HepG2 (cell line): Measurements from ENCODE around the gene STRADA. TPM values are rescaled to one million over a fixed set of nuclear protein-coding genes. Genes with fewer than 3 reads are reported as not detected.

Experiments
- TSC22D2 ChIP-seq: sonication (generic); formaldehyde crosslinking; IDR thresholded peaks from 2 replicates; pipeline ENCODE4 v1.5.1; 2020; ENCODE audit warnings: missing genetic modification reagents, mild to moderate bottlenecking, borderline replicate concordance
- ZIK1 ChIP-seq: sonication (generic); formaldehyde crosslinking; IDR thresholded peaks from 2 replicates; pipeline ENCODE4 v1.5.0; 2020; ENCODE audit warnings: mild to moderate bottlenecking, low read depth, missing genetic modification reagents, borderline replicate concordance
- polyA plus RNA-seq, 8 experiments: library from polyadenylated mRNA; depleted of rRNA in 3 of 8; stranded (reverse) in 7 of 8; unstranded in 1 of 8; fragments of >200 nt; fragmentation: Illumina TruSeq in 4 of 8; extraction: Trizol in 4 of 8; gene quantifications; 2 replicates each; pipeline versions ENCODE4 v1.2.1 to v1.2.3, GENCODE V29; 2011 to 2016; ENCODE audit warnings: low read depth in 4 of 8, missing spikeins in 1 of 8, mixed read lengths in 1 of 8; ENCODE audit not compliant: insufficient read depth in 1 of 8
- total RNA-seq, 5 experiments: library from RNA; depleted of rRNA; stranded (reverse); fragments of >200 nt; fragmentation: Illumina TruSeq; extraction: Trizol; gene quantifications; 2 replicates each; pipeline ENCODE4 v1.2.3, GENCODE V29; 2016; ENCODE audit warnings: low read depth in 1 of 5
- TF ChIP-seq, protein P1 (sequence below), 2 experiments: fragments of 450-650 bp in 1 of 2; sonication (generic) in 1 of 2; formaldehyde crosslinking in 1 of 2; IDR thresholded peaks; 2 replicates each; pipeline versions ENCODE4 v1.6.1 to v1.8.0; 2016 to 2022; ENCODE audit warnings: antibody characterized with exemption in 1 of 2, mild to moderate bottlenecking in 1 of 2, missing genetic modification reagents in 1 of 2
- TF ChIP-seq, protein P2 (sequence below): sonication (generic); formaldehyde crosslinking; IDR thresholded peaks from 2 replicates; pipeline ENCODE4 v1.4.0; 2020; ENCODE audit warnings: missing genetic modification reagents

STRADA gene
- total and polyA plus RNA-seq, 2 of the 13 experiments (the other 11 are each of a cell fraction or from before 2014, with no cell fraction given) = 17.6 to 17.9 TPM

DNA sequence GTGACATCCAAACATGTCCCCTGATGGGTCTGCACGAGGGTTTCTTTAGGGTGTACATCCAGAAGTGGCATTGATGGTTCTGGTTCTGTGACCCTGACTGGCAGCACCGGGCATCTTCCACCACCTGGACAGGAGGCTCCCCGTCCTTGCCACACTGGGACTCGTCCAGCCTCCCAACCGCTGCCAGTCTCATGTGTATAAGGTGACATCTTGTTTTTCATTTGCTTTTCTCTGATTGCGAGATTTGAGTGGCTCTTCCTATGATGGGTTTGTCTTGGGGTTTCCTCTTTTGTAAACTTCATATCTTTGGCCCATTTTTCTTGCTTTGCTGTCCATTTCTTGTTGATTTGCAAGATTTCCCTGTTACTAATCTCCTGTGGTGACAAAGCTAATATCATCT lies 32.5 kb downstream of the STRADA start (continued):
- TF ChIP-seq, protein P1, sequence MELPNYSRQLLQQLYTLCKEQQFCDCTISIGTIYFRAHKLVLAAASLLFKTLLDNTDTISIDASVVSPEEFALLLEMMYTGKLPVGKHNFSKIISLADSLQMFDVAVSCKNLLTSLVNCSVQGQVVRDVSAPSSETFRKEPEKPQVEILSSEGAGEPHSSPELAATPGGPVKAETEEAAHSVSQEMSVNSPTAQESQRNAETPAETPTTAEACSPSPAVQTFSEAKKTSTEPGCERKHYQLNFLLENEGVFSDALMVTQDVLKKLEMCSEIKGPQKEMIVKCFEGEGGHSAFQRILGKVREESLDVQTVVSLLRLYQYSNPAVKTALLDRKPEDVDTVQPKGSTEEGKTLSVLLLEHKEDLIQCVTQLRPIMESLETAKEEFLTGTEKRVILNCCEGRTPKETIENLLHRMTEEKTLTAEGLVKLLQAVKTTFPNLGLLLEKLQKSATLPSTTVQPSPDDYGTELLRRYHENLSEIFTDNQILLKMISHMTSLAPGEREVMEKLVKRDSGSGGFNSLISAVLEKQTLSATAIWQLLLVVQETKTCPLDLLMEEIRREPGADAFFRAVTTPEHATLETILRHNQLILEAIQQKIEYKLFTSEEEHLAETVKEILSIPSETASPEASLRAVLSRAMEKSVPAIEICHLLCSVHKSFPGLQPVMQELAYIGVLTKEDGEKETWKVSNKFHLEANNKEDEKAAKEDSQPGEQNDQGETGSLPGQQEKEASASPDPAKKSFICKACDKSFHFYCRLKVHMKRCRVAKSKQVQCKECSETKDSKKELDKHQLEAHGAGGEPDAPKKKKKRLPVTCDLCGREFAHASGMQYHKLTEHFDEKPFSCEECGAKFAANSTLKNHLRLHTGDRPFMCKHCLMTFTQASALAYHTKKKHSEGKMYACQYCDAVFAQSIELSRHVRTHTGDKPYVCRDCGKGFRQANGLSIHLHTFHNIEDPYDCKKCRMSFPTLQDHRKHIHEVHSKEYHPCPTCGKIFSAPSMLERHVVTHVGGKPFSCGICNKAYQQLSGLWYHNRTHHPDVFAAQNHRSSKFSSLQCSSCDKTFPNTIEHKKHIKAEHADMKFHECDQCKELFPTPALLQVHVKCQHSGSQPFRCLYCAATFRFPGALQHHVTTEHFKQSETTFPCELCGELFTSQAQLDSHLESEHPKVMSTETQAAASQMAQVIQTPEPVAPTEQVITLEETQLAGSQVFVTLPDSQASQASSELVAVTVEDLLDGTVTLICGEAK (IDR thresholded peaks at IDR 0.05) = no peak
- TF ChIP-seq, protein P1 (CRISPR knock-in tag; IDR thresholded peaks at IDR 0.05) = no peak
- TF ChIP-seq, protein P2, sequence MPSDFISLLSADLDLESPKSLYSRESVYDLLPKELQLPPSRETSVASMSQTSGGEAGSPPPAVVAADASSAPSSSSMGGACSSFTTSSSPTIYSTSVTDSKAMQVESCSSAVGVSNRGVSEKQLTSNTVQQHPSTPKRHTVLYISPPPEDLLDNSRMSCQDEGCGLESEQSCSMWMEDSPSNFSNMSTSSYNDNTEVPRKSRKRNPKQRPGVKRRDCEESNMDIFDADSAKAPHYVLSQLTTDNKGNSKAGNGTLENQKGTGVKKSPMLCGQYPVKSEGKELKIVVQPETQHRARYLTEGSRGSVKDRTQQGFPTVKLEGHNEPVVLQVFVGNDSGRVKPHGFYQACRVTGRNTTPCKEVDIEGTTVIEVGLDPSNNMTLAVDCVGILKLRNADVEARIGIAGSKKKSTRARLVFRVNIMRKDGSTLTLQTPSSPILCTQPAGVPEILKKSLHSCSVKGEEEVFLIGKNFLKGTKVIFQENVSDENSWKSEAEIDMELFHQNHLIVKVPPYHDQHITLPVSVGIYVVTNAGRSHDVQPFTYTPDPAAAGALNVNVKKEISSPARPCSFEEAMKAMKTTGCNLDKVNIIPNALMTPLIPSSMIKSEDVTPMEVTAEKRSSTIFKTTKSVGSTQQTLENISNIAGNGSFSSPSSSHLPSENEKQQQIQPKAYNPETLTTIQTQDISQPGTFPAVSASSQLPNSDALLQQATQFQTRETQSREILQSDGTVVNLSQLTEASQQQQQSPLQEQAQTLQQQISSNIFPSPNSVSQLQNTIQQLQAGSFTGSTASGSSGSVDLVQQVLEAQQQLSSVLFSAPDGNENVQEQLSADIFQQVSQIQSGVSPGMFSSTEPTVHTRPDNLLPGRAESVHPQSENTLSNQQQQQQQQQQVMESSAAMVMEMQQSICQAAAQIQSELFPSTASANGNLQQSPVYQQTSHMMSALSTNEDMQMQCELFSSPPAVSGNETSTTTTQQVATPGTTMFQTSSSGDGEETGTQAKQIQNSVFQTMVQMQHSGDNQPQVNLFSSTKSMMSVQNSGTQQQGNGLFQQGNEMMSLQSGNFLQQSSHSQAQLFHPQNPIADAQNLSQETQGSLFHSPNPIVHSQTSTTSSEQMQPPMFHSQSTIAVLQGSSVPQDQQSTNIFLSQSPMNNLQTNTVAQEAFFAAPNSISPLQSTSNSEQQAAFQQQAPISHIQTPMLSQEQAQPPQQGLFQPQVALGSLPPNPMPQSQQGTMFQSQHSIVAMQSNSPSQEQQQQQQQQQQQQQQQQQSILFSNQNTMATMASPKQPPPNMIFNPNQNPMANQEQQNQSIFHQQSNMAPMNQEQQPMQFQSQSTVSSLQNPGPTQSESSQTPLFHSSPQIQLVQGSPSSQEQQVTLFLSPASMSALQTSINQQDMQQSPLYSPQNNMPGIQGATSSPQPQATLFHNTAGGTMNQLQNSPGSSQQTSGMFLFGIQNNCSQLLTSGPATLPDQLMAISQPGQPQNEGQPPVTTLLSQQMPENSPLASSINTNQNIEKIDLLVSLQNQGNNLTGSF (CRISPR knock-in tag) = no peak
- TF ChIP-seq ZIK1 (CRISPR knock-in tag) (no peak), TSC22D2 (CRISPR knock-in tag) (no peak)
